IPS-18a (cell line): Measurements from ENCODE around the gene PTPRS.
A peak's percentile ranks its signal among the peaks of the same experiment; 100 is the strongest.

ENCODE experiments used
- H3K27ac ChIP-seq: one replicate; pipeline ENCODE4 v1.5.1; 2013; ENCODE audit warnings: low read length
- H3K27me3 ChIP-seq: one replicate; pipeline ENCODE4 v1.6.1; 2013; ENCODE audit warnings: mild to moderate bottlenecking, low read length; ENCODE audit not compliant: control insufficient read depth, insufficient read depth
- H3K36me3 ChIP-seq: one replicate; pipeline ENCODE4 v1.6.1; 2013; ENCODE audit warnings: low read depth, low read length; ENCODE audit not compliant: control insufficient read depth
- H3K4me1 ChIP-seq: one replicate; pipeline ENCODE4 v1.6.1; 2013; ENCODE audit warnings: low read depth, low read length; ENCODE audit not compliant: control insufficient read depth
- H3K4me3 ChIP-seq: one replicate; pipeline ENCODE4 v1.5.1; 2013; ENCODE audit warnings: low read length
- H3K9ac ChIP-seq: one replicate; pipeline ENCODE4 v1.6.1; 2013; ENCODE audit warnings: mild to moderate bottlenecking, low read length, moderate library complexity
- H3K9me3 ChIP-seq: one replicate; pipeline ENCODE4 v1.6.1; 2013; ENCODE audit warnings: low read depth, low read length; ENCODE audit not compliant: control insufficient read depth

The PTPRS gene

GRCh38 chr19:5337708-5338655 is 2.6 kb downstream of the PTPRS start:
- Histone ChIP-seq H3K27ac (no peak overlapping the region), H3K36me3 (peaks cover 3% of the 10 kb centered on the region), H3K27me3 (peaks cover 21% of the 10 kb centered on the region), H3K4me3 (peak overlapping the region; percentile 70), H3K4me1 (peaks cover 12% of the 10 kb centered on the region), H3K9me3 (no peaks in the 10 kb centered on the region), H3K9ac (peak overlapping the region; percentile 83)

- H3K4me1 ChIP-seq = peaks cover 12% of the 10 kb centered on the region
- no peak overlapping the region for H3K4me3 ChIP-seq
- H3K27ac ChIP-seq = no peak overlapping the region
- H3K9me3 ChIP-seq = no peaks in the 10 kb centered on the region
- no peak overlapping the region for H3K9ac ChIP-seq
- H3K36me3 ChIP-seq = peaks cover 3% of the 10 kb centered on the region
- peaks cover 13% of the 10 kb centered on the region for H3K27me3 ChIP-seq
Observed at GRCh38 chr19:5337126-5337525, 3.5 kb downstream of the PTPRS start.

- Histone ChIP-seq H3K36me3 (peaks cover 3% of the 10 kb centered on the region), H3K9ac (no peak overlapping the region), H3K27me3 (peaks cover 5% of the 10 kb centered on the region), H3K4me3 (no peak overlapping the region), H3K9me3 (no peaks in the 10 kb centered on the region), H3K4me1 (peaks cover 12% of the 10 kb centered on the region), H3K27ac (no peak overlapping the region)
Observed at GRCh38 chr19:5336195-5336965, 4.2 kb downstream of the PTPRS start.

- no peaks in the 10 kb centered on the region for H3K9me3 ChIP-seq
- H3K27ac ChIP-seq = no peak overlapping the region
- peaks cover 12% of the 10 kb centered on the region for H3K4me1 ChIP-seq
- no peak overlapping the region for H3K9ac ChIP-seq
- H3K27me3 ChIP-seq = no peaks in the 10 kb centered on the region
- no peak overlapping the region for H3K4me3 ChIP-seq
- peaks cover 3% of the 10 kb centered on the region for H3K36me3 ChIP-seq
Observed at GRCh38 chr19:5335593-5335992, 5.0 kb downstream of the PTPRS start.

GRCh38 chr19:5334824-5335500 is 5.7 kb downstream of the PTPRS start:
- no peaks in the 10 kb centered on the region for H3K27me3 ChIP-seq
- H3K4me3 ChIP-seq = no peak overlapping the region
- peaks cover 12% of the 10 kb centered on the region for H3K4me1 ChIP-seq
- H3K9me3 ChIP-seq = no peaks in the 10 kb centered on the region
- H3K36me3 ChIP-seq = peaks cover 3% of the 10 kb centered on the region
- H3K9ac ChIP-seq = no peak overlapping the region
- no peak overlapping the region for H3K27ac ChIP-seq

GRCh38 chr19:5334366-5334739 is 6.3 kb downstream of the PTPRS start:
- H3K27ac ChIP-seq = no peak overlapping the region
- no peaks in the 10 kb centered on the region for H3K9me3 ChIP-seq
- peaks cover 12% of the 10 kb centered on the region for H3K4me1 ChIP-seq
- H3K4me3 ChIP-seq = no peak overlapping the region
- no peaks in the 10 kb centered on the region for H3K27me3 ChIP-seq
- H3K9ac ChIP-seq = no peak overlapping the region
- H3K36me3 ChIP-seq = peaks cover 3% of the 10 kb centered on the region

GRCh38 chr19:5333581-5334365 is 6.8 kb downstream of the PTPRS start:
- Histone ChIP-seq H3K4me1 (peaks cover 12% of the 10 kb centered on the region), H3K9me3 (no peaks in the 10 kb centered on the region), H3K27me3 (no peaks in the 10 kb centered on the region)

GRCh38 chr19:5332501-5332900 is 8.1 kb downstream of the PTPRS start:
- H3K27me3 ChIP-seq = no peaks in the 10 kb centered on the region
- H3K27ac ChIP-seq = no peak overlapping the region
- H3K4me3 ChIP-seq = no peak overlapping the region

More at GRCh38 chr19:5333581-5334365, 6.8 kb downstream of the PTPRS start:
- no peak overlapping the region for H3K9ac ChIP-seq
- H3K4me3 ChIP-seq = no peak overlapping the region
- H3K36me3 ChIP-seq = peaks cover 3% of the 10 kb centered on the region
- no peak overlapping the region for H3K27ac ChIP-seq

GRCh38 chr19:5331790-5332189 is 8.8 kb downstream of the PTPRS start:
- H3K4me1 ChIP-seq = no peaks in the 10 kb centered on the region

More at GRCh38 chr19:5332501-5332900, 8.1 kb downstream of the PTPRS start:
- Histone ChIP-seq H3K36me3 (peaks cover 3% of the 10 kb centered on the region), H3K4me1 (peaks cover 3% of the 10 kb centered on the region), H3K9ac (no peak overlapping the region), H3K9me3 (no peaks in the 10 kb centered on the region)

GRCh38 chr19:5330307-5330720 is 10.3 kb downstream of the PTPRS start:
- H3K9me3 ChIP-seq = no peaks in the 10 kb centered on the region
- H3K9ac ChIP-seq = no peak overlapping the region
- H3K36me3 ChIP-seq = peaks cover 3% of the 10 kb centered on the region
- H3K27ac ChIP-seq = no peak overlapping the region
- H3K4me1 ChIP-seq = no peaks in the 10 kb centered on the region
- H3K27me3 ChIP-seq = no peaks in the 10 kb centered on the region
- H3K4me3 ChIP-seq = no peak overlapping the region

More at GRCh38 chr19:5331790-5332189, 8.8 kb downstream of the PTPRS start:
- no peak overlapping the region for H3K9ac ChIP-seq
- H3K4me3 ChIP-seq = no peak overlapping the region
- no peaks in the 10 kb centered on the region for H3K27me3 ChIP-seq
- no peak overlapping the region for H3K27ac ChIP-seq
- no peaks in the 10 kb centered on the region for H3K9me3 ChIP-seq
- H3K36me3 ChIP-seq = peaks cover 3% of the 10 kb centered on the region
